HG03460 (cell line): ENCODE data around the gene TPSG1.
"Not testable (repeated sequence)": the region's sequence is repeated elsewhere in the genome, so short reads cannot be mapped to it uniquely, and the experiment has no call there.

Source experiments
- ATAC-seq: cut with Tn5 transposase; IDR thresholded peaks from one replicate; pipeline ENCODE4 v1.9.1; 2021; ENCODE audit not compliant: unreplicated experiment

TPSG1 gene

DNA sequence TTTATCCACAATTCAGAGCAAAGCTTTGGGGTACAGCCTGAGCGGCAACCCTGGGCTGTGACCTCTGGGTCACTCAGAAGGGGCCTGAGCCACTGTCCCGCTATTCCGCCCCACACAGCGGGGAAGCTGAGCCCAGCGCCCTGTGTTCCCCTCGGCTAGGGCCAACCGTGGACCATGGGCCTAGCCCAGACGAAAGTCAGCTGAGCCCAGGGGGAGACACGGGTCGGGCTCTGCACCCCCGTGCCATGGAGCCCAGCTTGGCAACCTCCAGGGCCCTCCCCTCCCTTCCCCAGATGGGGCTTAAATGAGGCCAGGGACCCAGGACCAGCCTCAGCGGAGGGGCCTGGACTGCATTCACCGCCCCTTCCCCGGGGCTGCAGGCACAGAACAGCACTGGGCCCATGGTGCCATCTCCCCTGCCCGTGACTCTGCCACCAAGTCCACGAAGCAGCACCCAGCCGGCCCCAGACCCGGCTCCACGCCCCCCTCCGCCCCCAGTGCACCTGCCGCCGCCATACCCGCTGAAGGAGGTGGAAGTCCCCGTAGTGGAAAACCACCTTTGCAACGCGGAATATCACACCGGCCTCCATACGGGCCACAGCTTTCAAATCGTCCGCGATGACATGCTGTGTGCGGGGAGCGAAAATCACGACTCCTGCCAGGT, 32.6 kb upstream of the TPSG1 start:
- ATAC-seq: no peak

DNA sequence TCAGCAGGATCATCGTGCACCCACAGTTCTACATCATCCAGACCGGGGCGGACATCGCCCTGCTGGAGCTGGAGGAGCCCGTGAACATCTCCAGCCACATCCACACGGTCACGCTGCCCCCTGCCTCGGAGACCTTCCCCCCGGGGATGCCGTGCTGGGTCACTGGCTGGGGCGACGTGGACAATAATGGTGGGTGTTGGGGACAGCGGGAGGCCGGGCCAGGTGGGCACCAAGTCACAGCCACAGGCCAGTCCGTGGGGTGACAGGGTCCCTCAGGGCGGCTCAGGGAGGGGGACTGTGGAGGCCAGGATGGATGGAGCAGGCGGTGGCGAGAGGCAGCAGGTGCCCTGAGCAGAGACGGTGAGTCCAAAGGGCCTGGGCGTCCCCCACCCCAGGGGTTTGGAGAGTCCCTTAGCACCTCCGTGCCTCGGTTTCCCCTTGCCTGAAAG, 31.8 kb upstream of the TPSG1 start:
- no peak for ATAC-seq

DNA sequence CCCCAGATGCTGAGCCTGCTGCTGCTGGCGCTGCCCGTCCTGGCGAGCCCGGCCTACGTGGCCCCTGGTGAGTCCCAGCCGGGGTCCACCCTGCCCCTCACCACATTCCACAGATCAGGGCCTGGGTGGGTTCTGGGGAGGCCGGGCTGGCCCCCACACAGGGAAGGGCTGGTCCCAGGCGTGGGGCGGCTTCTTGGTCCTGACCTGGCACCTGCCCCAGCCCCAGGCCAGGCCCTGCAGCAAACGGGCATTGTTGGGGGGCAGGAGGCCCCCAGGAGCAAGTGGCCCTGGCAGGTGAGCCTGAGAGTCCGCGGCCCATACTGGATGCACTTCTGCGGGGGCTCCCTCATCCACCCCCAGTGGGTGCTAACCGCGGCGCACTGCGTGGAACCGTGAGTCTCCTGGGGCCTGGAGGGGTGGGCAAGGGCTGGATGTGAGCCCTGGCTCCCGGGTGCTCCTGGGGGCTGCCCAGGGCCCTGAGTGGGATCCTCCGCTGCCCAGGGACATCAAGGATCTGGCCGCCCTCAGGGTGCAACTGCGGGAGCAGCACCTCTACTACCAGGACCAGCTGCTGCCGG, 31.3 kb upstream of the TPSG1 start:
- not testable (repeated sequence) for ATAC-seq

DNA sequence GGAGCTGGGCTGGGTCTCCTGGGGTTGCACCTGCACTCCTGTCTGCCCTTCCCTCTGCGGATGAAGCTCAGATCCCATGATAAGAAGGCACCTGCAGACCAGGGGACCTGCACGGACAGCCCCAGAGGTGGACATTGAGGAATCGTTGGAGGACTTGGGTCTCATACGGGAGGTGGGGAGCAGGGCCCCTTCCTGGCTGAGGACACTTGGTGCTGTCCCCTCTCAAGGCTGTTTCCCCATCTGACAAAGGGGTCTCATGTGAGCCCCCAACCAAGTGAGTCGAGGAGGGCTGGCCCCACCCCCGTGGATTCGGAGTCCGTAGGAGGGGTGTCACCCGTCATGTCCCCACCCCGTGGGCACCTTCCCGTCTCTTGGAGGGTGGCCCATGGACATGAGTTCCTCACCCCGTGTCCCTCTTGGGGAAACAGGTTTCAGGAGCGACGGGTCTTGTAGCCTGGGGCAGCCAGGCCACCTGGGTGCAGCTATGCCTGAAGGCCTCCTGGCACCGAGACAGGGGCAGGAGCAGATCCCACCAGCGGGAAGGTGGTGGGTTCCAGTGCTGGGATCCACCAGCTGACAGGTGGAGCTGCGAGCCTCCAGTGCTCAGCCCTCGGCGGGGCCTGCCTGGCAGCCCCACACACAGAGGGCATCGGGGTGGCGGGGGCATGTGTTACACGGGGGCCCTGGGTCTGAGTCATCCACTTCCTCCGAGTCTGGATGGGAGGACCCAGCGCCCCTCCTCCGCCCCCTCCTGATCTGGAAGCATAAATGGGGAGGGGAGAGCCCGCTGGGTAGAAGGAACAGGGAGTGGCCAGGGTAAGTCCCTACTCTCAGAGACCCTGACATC, 30.4 kb upstream of the TPSG1 start, which contains the start of gene TPSD1:
Gene TPSD1, plus strand, starts transcription at position 794 of the 847 bp plus-strand sequence. CDS start 212 bp downstream, outside the sequence.
- not testable (repeated sequence) for ATAC-seq

DNA sequence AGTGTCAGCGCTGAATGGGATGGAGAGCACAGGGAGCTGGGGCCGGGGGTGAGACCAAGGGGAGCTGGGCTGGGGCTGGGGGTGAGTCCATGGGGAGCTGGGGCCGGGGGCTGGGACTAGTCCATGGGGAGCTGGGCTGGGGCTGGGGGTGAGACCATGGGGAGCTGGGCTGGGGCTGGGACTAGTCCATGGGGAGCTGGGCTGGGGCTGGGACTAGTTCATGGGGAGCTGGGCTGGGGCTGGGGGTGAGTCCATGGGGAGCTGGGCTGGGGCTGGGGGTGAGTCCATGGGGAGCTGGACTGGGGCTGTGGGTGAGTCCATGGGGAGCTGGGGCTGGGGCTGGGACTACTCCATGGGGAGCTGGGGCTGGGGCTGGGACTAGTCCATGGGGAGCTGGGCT, 29.8 kb upstream of the TPSG1 start:
- ATAC-seq: not testable (repeated sequence)

DNA sequence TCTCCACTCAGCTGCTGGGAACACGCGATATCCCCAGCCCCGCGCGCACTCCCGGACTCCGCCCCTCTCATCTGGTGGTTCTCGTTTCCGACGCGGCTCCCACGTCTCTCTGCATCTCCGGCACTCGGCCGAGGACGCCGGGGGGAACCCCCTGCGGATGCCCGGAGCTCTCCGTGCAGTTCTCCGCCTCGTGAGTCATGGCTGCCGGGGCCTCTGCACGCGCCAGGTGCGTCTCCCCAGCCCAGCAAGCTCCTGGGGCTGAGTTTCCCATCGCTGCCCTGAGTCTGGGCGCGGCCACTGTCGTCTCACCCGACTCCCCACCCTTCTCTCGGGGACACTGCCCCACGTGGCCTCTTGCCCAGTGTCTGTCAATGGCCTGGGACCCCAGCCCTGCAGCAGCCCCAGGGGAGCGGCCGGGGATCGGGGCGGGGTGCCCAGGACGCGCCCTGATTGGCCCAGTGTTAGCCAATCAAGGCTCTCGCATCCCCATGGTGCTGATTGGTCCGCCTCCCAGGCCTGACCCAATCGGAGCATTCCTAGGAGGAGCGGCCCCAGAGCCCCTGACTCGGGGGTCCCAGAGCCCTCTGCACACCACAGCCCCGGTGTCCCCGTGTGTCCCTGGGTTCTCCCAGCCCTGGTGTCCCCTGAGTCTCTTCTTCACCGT, 28.8 kb upstream of the TPSG1 start:
- ATAC-seq: not testable (repeated sequence)

DNA sequence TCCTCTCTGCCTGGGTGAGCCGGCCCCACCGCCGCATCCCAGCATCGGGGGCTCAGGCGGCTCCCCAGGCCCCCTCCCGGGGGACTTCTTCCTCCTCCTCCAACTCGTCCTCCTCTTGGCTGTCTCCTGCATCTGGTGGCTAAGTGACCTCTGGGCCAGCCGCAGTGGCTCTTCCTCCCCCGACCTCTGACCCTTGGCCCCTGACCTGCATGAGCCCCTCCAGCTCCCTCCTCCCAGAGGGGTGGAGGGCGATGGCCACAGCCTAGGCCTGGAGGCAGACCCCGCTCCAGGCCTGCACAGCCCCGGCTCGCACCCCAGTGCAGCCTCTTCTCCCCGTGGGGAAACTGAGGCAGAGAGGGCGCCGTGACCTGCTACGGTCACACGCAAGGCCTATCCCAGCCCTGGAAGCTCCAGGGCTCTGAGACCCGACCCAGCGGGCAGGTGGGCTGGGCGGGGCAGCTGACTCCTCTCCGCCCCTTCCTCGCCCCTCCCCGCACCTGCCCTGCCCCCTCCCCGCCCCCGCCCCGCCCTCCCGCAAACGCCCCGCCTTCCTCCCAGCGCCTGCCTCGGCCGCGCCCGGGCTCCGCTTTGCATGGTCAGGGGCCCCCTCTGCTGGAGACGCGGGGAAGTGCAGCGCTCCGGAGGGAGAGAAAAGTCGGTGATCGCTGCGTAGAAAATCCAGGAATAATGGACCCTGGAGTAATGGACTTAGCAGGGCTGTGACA, 24.1 kb upstream of the TPSG1 start:
- ATAC-seq: not testable (repeated sequence)

DNA sequence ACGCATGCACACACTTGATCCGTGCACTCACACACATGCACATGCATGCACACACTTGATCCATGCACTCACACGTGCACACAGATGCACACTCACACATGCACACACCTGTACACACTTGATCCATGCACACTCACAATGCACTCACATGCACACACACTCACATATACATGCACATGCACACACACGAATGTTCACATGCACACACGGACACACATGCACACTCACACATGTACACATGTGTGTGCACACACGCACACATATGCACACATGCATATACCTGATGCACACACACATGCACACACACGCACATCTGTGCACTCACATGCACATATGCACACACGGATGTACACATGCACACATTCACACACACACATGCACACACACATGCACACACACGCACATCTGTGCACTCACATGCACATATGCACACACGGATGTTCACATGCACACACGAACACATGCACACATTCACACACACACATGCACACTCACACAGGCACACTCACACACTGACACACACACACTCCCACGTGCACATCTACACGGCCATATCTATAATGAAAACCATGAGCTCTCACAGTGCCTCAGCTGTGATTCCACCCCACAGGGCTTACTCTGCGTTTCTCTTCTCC, 23.0 kb upstream of the TPSG1 start:
- ATAC-seq: not testable (repeated sequence)

DNA sequence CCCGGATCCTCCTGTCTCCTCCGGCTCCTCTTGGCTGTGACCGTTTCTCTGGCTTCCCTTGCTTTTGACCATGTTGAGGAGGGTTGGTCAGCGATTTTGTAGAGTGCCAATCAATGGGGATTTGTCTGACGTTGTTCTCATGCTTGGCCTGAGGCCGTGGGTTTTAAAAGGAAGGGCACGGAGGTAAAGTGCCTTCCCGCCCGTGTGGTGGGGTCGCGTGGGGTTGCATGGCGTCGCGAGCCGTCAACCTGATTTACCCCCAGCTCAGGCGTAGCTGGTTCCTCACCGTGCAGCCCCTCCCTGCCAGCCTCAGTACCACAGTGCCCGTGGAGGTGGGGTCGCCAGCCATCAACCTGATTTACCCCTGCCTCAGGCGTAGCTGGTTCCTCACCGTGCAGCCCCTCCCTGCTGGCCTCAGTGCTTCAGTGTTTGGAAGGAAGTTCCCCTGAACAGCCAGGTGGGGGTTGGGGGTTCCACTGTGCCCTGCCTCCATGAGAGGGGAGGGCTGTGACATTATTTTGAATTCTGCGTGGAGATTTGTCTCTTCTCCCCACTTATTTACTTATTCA, 20.5 kb upstream of the TPSG1 start:
- ATAC-seq: no peak

DNA sequence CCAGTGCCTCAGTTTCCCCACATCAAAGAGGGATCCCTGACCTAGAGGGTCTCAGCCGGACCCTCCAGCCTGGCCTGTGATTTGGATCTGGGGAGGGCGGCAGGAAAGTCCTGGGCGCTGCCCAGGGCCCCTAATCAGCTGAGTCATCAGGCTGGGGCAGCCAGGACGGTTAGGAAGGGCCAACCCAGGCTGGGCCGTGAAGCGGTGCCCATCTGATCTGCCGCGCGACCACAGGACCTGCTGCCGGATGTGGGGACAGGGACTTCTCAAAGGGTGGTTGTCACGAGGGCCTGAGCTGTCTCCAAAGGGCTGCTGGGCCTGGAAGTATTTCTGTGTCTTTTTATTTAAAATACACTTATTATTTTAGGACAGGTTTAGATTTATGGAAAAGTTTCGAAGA, 19.8 kb upstream of the TPSG1 start:
- no peak for ATAC-seq

DNA sequence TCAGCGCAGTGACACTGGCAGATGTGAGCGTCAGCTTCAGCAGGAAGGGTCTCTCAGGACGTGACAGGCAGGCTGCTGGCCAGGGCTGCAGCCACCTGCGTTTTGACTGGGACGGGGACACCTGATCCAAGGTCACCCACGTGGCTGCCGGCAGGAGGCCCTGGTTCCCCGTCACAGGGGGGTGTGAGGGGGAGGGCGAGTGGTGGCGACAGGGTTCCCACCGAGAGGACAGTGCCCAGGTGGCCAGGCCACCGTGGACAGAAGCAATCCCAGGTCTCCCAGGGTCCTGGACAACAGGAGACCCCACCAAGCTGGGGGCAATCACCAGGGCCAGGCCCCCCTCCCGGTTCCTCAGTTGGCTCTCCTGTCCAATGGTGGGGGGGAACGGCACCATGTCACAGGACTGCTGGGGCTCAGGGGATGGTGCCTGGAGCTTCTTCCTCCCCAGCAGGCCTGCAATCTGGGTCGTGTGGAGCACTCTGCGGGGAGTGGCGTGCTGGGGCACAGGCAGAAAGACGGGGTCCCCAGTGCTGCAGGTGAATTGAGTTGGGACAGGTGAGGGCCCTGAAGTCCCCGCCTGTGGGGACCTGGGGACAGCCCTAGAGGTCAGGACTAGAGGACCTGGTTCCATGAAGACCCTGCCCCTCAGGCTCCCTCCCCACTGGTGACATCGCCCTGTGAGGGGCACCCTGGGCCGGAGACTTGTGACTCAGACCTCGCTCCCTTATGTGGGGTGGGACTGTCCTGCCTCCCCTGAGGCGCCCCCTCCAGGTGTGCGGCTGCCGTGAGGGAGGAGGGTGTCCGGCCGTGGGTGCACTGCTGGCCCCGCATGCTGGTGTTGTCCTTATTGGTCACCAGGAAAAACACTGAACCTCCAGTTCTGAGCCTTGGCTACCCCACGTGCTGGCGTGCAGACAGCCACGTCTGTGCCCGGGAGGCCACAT, 19.1 kb upstream of the TPSG1 start:
- not testable (repeated sequence) for ATAC-seq

DNA sequence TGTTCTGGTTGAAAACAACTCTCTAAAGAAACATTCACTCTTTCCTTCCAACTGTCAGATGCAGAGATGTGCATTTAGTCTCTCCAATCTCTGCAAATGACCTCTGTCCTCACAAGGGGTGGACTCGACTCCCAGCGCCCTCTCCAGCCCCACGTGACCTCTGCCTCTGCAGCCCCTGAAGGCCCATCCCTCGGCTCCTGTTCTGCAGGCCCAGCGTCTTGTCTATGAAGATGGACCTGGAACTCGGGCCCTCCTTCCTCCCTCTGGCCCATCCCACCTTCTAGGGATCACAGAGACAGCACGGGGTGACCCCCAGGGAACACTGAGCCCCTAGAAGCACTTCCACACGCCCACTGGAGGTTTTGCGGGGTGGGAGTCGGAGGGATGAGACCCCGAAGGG, 18.3 kb upstream of the TPSG1 start:
- ATAC-seq: not testable (repeated sequence)

DNA sequence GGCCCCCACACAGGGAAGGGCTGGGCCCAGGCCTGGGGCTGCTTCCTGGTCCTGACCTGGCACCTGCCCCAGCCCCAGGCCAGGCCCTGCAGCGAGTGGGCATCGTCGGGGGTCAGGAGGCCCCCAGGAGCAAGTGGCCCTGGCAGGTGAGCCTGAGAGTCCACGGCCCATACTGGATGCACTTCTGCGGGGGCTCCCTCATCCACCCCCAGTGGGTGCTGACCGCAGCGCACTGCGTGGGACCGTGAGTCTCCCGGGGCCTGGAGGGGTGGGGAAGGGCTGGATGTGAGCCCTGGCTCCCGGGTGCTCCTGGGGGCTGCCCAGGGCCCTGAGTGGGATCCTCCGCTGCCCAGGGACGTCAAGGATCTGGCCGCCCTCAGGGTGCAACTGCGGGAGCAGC, 16.0 kb upstream of the TPSG1 start:
- ATAC-seq: not testable (repeated sequence)

DNA sequence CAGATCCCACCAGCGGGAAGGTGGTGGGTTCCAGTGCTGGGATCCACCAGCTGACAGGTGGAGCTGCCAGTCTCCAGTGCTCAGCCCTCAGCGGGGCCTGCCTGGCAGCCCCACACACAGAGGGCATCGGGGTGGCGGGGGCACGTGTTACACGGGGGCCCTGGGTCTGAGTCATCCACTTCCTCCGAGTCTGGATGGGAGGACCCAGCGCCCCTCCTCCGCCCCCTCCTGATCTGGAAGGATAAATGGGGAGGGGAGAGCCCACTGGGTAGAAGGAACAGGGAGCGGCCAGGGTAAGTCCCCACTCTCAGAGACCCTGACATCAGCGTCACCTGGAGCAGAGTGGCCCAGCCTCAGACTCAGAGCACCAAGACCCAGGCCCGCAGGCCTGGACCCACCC, 15.4 kb upstream of the TPSG1 start, which contains the start of gene TPSAB1:
Gene TPSAB1, plus strand, starts transcription at position 270 of the 400 bp plus-strand sequence. CDS start 234 bp downstream, outside the sequence.
- ATAC-seq: not testable (repeated sequence)

DNA sequence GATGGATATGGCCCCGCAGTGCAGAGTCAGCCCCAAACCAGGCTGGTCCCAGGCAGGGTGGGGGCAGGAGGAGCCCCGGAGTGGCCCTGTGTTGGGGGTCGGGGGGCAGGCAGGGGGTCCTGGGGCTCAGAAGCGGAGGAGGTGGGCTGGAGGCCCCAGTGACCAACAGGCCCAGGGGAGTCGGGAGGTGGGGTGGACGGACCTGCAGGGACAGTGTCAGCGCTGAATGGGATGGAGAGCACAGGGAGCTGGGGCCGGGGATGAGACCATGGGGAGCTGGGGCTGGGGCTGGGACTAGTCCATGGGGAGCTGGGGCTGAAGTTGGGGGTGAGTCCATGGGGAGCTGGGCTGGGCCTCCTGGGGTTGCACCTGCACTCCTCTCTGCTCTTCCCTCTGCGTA, 14.5 kb upstream of the TPSG1 start:
- ATAC-seq: not testable (repeated sequence)

DNA sequence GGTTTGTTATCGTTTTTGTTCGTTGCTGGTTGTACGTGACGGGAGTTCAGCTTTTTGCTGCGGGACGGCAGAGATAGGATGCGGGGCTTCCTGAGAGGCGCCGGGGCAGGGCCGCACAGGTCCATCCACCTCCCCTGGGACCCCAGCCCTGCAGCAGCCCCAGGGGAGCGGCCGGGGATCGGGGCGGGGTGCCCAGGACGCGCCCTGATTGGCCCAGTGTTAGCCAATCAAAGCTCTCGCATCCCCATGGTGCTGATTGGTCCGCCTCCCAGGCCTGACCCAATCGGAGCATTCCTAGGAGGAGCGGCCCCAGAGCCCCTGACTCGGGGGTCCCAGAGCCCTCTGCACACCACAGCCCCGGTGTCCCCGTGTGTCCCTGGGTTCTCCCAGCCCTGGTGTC, 13.8 kb upstream of the TPSG1 start:
- ATAC-seq: not testable (repeated sequence)

DNA sequence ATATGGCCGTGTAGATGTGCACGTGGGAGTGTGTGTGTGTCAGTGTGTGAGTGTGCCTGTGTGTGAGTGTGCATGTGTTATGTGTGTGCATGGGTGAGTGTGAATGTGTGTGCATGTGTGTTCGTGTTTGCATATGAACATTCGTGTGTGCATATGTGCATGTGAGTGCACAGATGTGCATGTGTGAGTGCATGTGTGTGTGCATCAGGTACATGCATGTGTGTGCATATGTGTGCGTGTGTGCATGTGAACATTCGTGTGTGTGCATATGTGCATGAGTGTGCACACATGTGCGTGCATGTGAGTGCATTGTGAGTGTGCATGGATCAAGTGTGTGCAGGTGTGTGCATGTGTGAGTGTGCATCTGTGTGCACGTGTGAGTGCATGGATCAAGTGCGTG, 12.9 kb upstream of the TPSG1 start:
- ATAC-seq: no peak

DNA sequence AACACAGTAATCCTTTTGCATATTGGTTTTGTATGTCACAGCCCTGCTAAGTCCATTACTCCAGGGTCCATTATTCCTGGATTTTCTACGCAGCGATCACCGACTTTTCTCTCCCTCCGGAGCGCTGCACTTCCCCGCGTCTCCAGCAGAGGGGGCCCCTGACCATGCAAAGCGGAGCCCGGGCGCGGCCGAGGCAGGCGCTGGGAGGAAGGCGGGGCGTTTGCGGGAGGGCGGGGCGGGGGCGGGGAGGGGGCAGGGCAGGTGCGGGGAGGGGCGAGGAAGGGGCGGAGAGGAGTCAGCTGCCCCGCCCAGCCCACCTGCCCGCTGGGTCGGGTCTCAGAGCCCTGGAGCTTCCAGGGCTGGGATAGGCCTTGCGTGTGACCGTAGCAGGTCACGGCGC, 11.6 kb upstream of the TPSG1 start:
- ATAC-seq: not testable (repeated sequence)
